SJCRH30 (cell line): ENCODE results near the gene SLC9A9. TPM values are rescaled to one million over a fixed set of nuclear protein-coding genes. Genes with fewer than 3 reads are reported as not detected.

ENCODE experiments used
- DNase-seq, 2 experiments: peaks; one replicate each; pipeline ENCODE4 v3.0.0-alpha.2; 2015 to 2020
- H3K27ac ChIP-seq: fragments of 250-450 bp; sonication (Bioruptor Pico); 2 replicates; pipeline ENCODE4 v1.5.1; 2020; ENCODE audit warnings: mild to moderate bottlenecking, moderate library complexity
- H3K27me3 ChIP-seq: fragments of 250-450 bp; sonication (Bioruptor Pico); 2 replicates; pipeline ENCODE4 v1.5.1; 2020; ENCODE audit warnings: mild to moderate bottlenecking, moderate library complexity
- H3K36me3 ChIP-seq: fragments of 250-450 bp; sonication (Bioruptor Pico); 2 replicates; pipeline ENCODE4 v1.5.1; 2020; ENCODE audit warnings: mild to moderate bottlenecking, moderate library complexity
- H3K4me1 ChIP-seq: fragments of 250-450 bp; sonication (Bioruptor Pico); 2 replicates; pipeline ENCODE4 v1.5.1; 2020; ENCODE audit warnings: mild to moderate bottlenecking, moderate library complexity
- H3K4me3 ChIP-seq: fragments of 250-450 bp; sonication (Bioruptor Pico); 2 replicates; pipeline ENCODE4 v1.5.1; 2020; ENCODE audit warnings: mild to moderate bottlenecking, moderate library complexity
- H3K9me3 ChIP-seq: fragments of 250-450 bp; sonication (Bioruptor Pico); replicated peaks from 2 replicates; pipeline ENCODE4 v1.5.1; 2020; ENCODE audit warnings: mild to moderate bottlenecking, moderate library complexity
- total RNA-seq: library from RNA; depleted of rRNA; stranded (reverse); fragments of >200 nt; shearing (Covaris generic); gene quantifications from 2 replicates; pipeline ENCODE4 v1.2.3, GENCODE V29; 2014

The SLC9A9 gene
- total RNA-seq, 1 experiment from 2014 or later, result 1.4 TPM

- Histone ChIP-seq H3K4me3 (no peak overlapping the region), H3K9me3 (no peaks in the 10 kb centered on the region), H3K27me3 (0 out of 2 replicates have a peak, but pooled peaks cover 3% of the 10 kb centered on the region), H3K27ac (no peak overlapping the region), H3K36me3 (no peaks in the 10 kb centered on the region), H3K4me1 (no peaks in the 10 kb centered on the region)
- no peak for DNase-seq
These were observed 18.2 kb downstream of the SLC9A9 start for GRCh38 chr3:143830063-143830462.

GRCh38 chr3:143827425-143827824 lies 20.8 kb downstream of the SLC9A9 start:
- Histone ChIP-seq H3K27ac (no peak overlapping the region), H3K4me3 (no peak overlapping the region), H3K27me3 (0 out of 2 replicates have a peak, but pooled peaks cover 3% of the 10 kb centered on the region), H3K36me3 (no peaks in the 10 kb centered on the region), H3K9me3 (no peaks in the 10 kb centered on the region), H3K4me1 (no peaks in the 10 kb centered on the region)
- DNase-seq, result no peak

GRCh38 chr3:143826296-143826695 lies 22.0 kb downstream of the SLC9A9 start:
- Histone ChIP-seq H3K27me3 (0 out of 2 replicates have a peak, but pooled peaks cover 3% of the 10 kb centered on the region), H3K4me3 (no peak overlapping the region), H3K27ac (no peak overlapping the region), H3K9me3 (no peaks in the 10 kb centered on the region), H3K36me3 (no peaks in the 10 kb centered on the region), H3K4me1 (no peaks in the 10 kb centered on the region)
- DNase-seq, result no peak

- Histone ChIP-seq H3K36me3 (no peaks in the 10 kb centered on the region), H3K4me3 (no peak overlapping the region), H3K4me1 (no peaks in the 10 kb centered on the region), H3K9me3 (no peaks in the 10 kb centered on the region), H3K27me3 (0 out of 2 replicates have a peak, but pooled peaks cover 3% of the 10 kb centered on the region), H3K27ac (no peak overlapping the region)
- DNase-seq, result no peak
These were observed 22.8 kb downstream of the SLC9A9 start for GRCh38 chr3:143825513-143825912.

- no peak for DNase-seq
- Histone ChIP-seq H3K4me1 (no peaks in the 10 kb centered on the region), H3K36me3 (no peaks in the 10 kb centered on the region), H3K27me3 (0 out of 2 replicates have a peak, but pooled peaks cover 3% of the 10 kb centered on the region), H3K27ac (no peak overlapping the region), H3K9me3 (no peaks in the 10 kb centered on the region), H3K4me3 (no peak overlapping the region)
These were observed 23.4 kb downstream of the SLC9A9 start for GRCh38 chr3:143824735-143825385.

- H3K27me3 ChIP-seq, result no peaks in the 10 kb centered on the region
- H3K9me3 ChIP-seq, result no peaks in the 10 kb centered on the region
- H3K27ac ChIP-seq, result no peak overlapping the region
- no peaks in the 10 kb centered on the region for H3K36me3 ChIP-seq
- no peak overlapping the region for H3K4me3 ChIP-seq
- no peaks in the 10 kb centered on the region for H3K4me1 ChIP-seq
- no peak for DNase-seq
These were observed 25.5 kb downstream of the SLC9A9 start for GRCh38 chr3:143822798-143823197.

GRCh38 chr3:143822374-143822773 lies 25.9 kb downstream of the SLC9A9 start:
- Histone ChIP-seq H3K27me3 (no peaks in the 10 kb centered on the region), H3K27ac (no peak overlapping the region), H3K4me1 (no peaks in the 10 kb centered on the region), H3K9me3 (no peaks in the 10 kb centered on the region), H3K36me3 (no peaks in the 10 kb centered on the region), H3K4me3 (no peak overlapping the region)
- peak; percentile 15 to 53 for DNase-seq

GRCh38 chr3:143821862-143822261 lies 26.4 kb downstream of the SLC9A9 start:
- no peak overlapping the region for H3K27ac ChIP-seq
- no peaks in the 10 kb centered on the region for H3K36me3 ChIP-seq
- H3K4me3 ChIP-seq, result no peak overlapping the region
- no peaks in the 10 kb centered on the region for H3K4me1 ChIP-seq
- H3K9me3 ChIP-seq, result no peaks in the 10 kb centered on the region
- no peaks in the 10 kb centered on the region for H3K27me3 ChIP-seq
- no peak for DNase-seq

- Histone ChIP-seq H3K4me3 (no peak overlapping the region), H3K9me3 (no peaks in the 10 kb centered on the region), H3K27ac (no peak overlapping the region), H3K4me1 (no peaks in the 10 kb centered on the region), H3K36me3 (no peaks in the 10 kb centered on the region), H3K27me3 (no peaks in the 10 kb centered on the region)
- peak; percentile 11 to 32 for DNase-seq
These were observed 27.6 kb downstream of the SLC9A9 start for GRCh38 chr3:143820466-143821221.

- Histone ChIP-seq H3K36me3 (no peaks in the 10 kb centered on the region), H3K4me3 (no peak overlapping the region), H3K27ac (no peak overlapping the region), H3K4me1 (no peaks in the 10 kb centered on the region), H3K9me3 (no peaks in the 10 kb centered on the region), H3K27me3 (no peaks in the 10 kb centered on the region)
- DNase-seq, result no peak
These were observed 28.4 kb downstream of the SLC9A9 start for GRCh38 chr3:143819890-143820289.

- Histone ChIP-seq H3K9me3 (no peaks in the 10 kb centered on the region), H3K36me3 (no peaks in the 10 kb centered on the region), H3K27me3 (no peaks in the 10 kb centered on the region), H3K4me3 (no peak overlapping the region), H3K27ac (no peak overlapping the region), H3K4me1 (no peaks in the 10 kb centered on the region)
- no peak for DNase-seq
These were observed 33.8 kb downstream of the SLC9A9 start for GRCh38 chr3:143814443-143814889.

- H3K36me3 ChIP-seq, result no peaks in the 10 kb centered on the region
- H3K27ac ChIP-seq, result no peak overlapping the region
- H3K9me3 ChIP-seq, result no peaks in the 10 kb centered on the region
- H3K4me3 ChIP-seq, result no peak overlapping the region
- no peaks in the 10 kb centered on the region for H3K27me3 ChIP-seq
- no peaks in the 10 kb centered on the region for H3K4me1 ChIP-seq
- DNase-seq, result no peak
These were observed 35.8 kb downstream of the SLC9A9 start for GRCh38 chr3:143812481-143812880.

- no peaks in the 10 kb centered on the region for H3K4me1 ChIP-seq
- no peaks in the 10 kb centered on the region for H3K36me3 ChIP-seq
- no peak overlapping the region for H3K4me3 ChIP-seq
- H3K27ac ChIP-seq, result no peak overlapping the region
- no peaks in the 10 kb centered on the region for H3K27me3 ChIP-seq
- H3K9me3 ChIP-seq, result no peaks in the 10 kb centered on the region
- no peak for DNase-seq
These were observed 36.7 kb downstream of the SLC9A9 start for GRCh38 chr3:143811602-143812001.

- DNase-seq, result no peak
- Histone ChIP-seq H3K9me3 (no peaks in the 10 kb centered on the region), H3K36me3 (no peaks in the 10 kb centered on the region), H3K27ac (no peak overlapping the region), H3K27me3 (no peaks in the 10 kb centered on the region), H3K4me3 (no peak overlapping the region), H3K4me1 (no peaks in the 10 kb centered on the region)
These were observed 37.4 kb downstream of the SLC9A9 start for GRCh38 chr3:143810953-143811265.

- Histone ChIP-seq H3K9me3 (no peaks in the 10 kb centered on the region), H3K4me1 (no peaks in the 10 kb centered on the region), H3K27ac (no peak overlapping the region), H3K36me3 (no peaks in the 10 kb centered on the region), H3K4me3 (no peak overlapping the region), H3K27me3 (no peaks in the 10 kb centered on the region)
- no peak for DNase-seq
These were observed 37.9 kb downstream of the SLC9A9 start for GRCh38 chr3:143810166-143810952.
